Activated T-helper 17 cell treated with anti-CD3 and anti-CD28 coated beads, Interleukin-2, amount 50 U/mL, for 72 hours (primary cell): ENCODE measurements around the gene GLRA1. TPM values are rescaled to one million over a fixed set of nuclear protein-coding genes. Genes with fewer than 3 reads are reported as not detected.

ENCODE experiments used
- ATAC-seq: fragments of 150-1000 bp; cut with Tn5 transposase; replicated peaks from 2 replicates; pipeline ENCODE4 v1.10.0; 2021; ENCODE audit warnings: mild to moderate bottlenecking, moderate library complexity
- H3K27ac Mint-ChIP-seq: one replicate; pipeline ENCODE4 v1.8.0; 2022; ENCODE audit warnings: mixed read lengths
- H3K27me3 Mint-ChIP-seq: one replicate; pipeline ENCODE4 v1.8.0; 2022; ENCODE audit warnings: mixed read lengths
- H3K36me3 Mint-ChIP-seq: one replicate; pipeline ENCODE4 v1.8.0; 2022; ENCODE audit warnings: low read depth, mild to moderate bottlenecking, mixed read lengths
- H3K4me1 Mint-ChIP-seq: one replicate; pipeline ENCODE4 v1.8.0; 2022; ENCODE audit warnings: mixed read lengths
- H3K4me3 Mint-ChIP-seq: one replicate; pipeline ENCODE4 v1.8.0; 2022; ENCODE audit warnings: mild to moderate bottlenecking, mixed read lengths
- H3K9me3 Mint-ChIP-seq: one replicate; pipeline ENCODE4 v1.8.0; 2022; ENCODE audit warnings: mixed read lengths
- total RNA-seq, 2 donors: library from RNA; stranded (reverse); gene quantifications; one replicate each; pipeline ENCODE4 v1.2.3, GENCODE V29; 2022

Gene GLRA1
- total RNA-seq, result not detected

DNA sequence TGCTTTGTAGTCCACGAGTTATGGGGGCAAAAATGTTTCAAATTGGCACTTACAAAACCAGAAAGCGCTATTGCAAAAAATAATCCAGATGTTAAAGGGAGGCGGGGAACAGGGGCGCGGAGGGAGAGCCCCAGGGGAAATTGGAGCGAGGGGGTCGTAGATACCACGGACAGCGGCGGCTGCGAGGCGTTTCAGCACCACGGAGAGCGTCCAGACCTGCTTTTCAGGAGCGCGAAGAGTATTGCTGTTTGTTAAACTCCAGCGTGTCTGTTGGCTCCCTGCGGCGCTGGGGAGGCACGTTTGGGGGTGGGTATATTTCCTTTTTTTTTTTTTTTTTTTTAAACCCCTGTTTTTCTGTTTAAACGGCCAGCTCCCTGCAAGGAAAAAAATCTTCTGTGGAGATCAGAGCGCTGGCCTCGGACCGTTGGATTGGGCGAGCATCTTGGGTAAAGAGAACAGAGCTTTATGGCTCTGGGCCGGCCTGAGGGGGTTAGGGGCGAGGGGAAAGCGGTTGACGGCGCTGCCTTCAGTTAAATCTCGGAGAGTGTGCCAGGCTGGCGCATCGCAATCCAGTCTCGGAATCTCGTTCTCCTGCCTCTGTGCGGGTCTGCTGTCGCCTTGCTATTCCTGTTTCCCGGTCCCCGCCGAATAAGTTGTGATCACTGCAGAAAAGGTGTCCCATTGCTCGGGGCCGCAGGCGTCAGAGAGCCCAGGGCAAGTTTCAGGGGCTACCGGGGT is at the start of gene GLRA1:
TSS of gene GLRA1 (minus strand) at position 288 of the 738 bp plus-strand sequence. CDS start 302 bp downstream, outside the sequence.
- Mint-ChIP-seq H3K4me3 (no peak within 1 kb of the TSS), H3K36me3 (no peaks in the 10 kb centered on the region), H3K27ac (no peak within 1 kb of the TSS), H3K4me1 (no peaks in the 10 kb centered on the region), H3K27me3 (peaks cover 43% of the 10 kb centered on the region), H3K9me3 (peaks cover 4% of the 10 kb centered on the region)
- ATAC-seq, result no peak

DNA sequence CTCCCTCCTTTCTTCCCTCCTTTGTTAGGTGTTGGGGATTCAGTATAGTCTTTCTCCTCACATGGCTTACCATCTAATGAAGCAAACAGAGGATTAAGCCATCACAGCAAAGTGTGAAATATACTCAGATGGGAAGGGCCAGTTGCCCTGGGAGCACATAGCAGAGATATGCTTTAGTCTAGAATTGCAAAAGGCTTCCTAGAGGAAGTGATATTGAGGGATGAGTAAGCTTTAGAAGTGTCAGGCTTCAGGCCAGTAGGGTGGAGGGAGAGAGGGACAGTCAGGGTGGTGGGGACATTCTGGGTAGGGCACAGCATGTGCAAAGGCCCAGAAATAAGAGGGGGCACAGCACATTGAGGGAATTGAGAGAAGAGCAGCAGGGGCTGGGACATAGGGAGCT is 46.2 kb upstream of the GLRA1 start:
- H3K27me3 Mint-ChIP-seq, result no peaks in the 10 kb centered on the region
- no peak for ATAC-seq

DNA sequence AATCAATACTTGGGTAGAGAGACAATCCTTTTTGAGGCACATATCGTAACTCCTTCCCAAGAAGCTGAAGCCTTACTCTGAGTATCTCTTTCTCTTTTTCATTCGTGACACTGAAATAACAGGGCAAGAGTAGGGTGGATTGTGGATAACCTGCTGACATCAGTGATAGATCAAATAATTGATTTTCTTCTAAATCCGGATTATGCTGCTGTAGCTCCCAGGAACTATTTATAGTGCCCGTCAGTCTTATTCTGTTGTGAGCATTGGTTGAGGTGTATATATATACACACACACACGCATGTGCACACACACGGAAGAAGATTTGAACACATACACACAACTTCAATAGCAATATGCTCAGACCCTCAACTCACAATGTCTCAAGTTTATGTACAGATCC is 43.2 kb upstream of the GLRA1 start:
- no peak for ATAC-seq
- no peaks in the 10 kb centered on the region for H3K4me1 Mint-ChIP-seq
- H3K27ac Mint-ChIP-seq, result no peak overlapping the region
- no peak overlapping the region for H3K4me3 Mint-ChIP-seq
- no peaks in the 10 kb centered on the region for H3K9me3 Mint-ChIP-seq
- H3K36me3 Mint-ChIP-seq, result no peaks in the 10 kb centered on the region
- H3K27me3 Mint-ChIP-seq, result no peaks in the 10 kb centered on the region

More for the DNA sequence above, 46.2 kb upstream of the GLRA1 start:
- no peak overlapping the region for H3K27ac Mint-ChIP-seq
- H3K4me3 Mint-ChIP-seq, result no peak overlapping the region
- H3K36me3 Mint-ChIP-seq, result no peaks in the 10 kb centered on the region
- no peaks in the 10 kb centered on the region for H3K9me3 Mint-ChIP-seq
- H3K4me1 Mint-ChIP-seq, result no peaks in the 10 kb centered on the region

DNA sequence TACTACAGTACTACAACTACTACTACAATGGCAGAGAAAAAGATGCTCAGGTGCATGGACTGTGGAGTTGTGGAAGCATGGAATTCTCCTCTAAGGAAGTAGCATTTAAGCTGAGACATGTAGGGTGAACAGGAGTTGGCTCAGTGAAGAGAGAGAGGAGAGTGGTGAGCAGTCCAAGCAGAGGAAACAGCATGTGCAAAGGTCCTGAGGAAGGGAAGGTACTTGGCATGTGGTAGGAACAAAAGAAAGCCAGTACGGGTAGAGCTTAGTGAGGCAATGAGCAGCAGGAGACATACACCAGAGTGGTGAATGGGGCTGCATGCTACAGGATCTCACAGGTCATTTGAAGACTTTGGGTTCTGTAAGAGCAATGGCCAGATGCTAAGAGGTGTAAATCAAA is 41.4 kb upstream of the GLRA1 start:
- Mint-ChIP-seq H3K4me3 (no peak overlapping the region), H3K4me1 (no peaks in the 10 kb centered on the region), H3K36me3 (no peaks in the 10 kb centered on the region), H3K27me3 (no peaks in the 10 kb centered on the region), H3K9me3 (no peaks in the 10 kb centered on the region), H3K27ac (no peak overlapping the region)
- ATAC-seq, result no peak

DNA sequence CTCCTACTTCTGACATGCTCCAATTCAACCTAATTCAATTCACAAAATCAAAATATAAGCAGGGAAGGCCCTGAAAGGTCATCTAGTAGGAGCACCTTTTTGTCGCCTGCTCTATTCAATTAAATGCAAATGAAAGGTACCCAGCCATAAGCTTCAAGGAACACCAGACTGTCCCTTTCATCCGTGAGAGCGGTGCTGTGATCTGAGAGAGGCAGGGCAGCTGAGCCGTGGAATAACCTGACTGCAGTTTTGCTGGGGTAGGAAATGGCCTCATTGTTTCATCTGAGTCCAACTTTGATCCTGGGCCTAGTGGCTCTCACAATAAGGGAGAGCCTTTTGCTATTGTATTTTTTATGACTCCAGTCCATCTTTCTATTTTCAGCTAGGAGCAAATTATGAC is 39.8 kb upstream of the GLRA1 start:
- no peaks in the 10 kb centered on the region for H3K27me3 Mint-ChIP-seq

DNA sequence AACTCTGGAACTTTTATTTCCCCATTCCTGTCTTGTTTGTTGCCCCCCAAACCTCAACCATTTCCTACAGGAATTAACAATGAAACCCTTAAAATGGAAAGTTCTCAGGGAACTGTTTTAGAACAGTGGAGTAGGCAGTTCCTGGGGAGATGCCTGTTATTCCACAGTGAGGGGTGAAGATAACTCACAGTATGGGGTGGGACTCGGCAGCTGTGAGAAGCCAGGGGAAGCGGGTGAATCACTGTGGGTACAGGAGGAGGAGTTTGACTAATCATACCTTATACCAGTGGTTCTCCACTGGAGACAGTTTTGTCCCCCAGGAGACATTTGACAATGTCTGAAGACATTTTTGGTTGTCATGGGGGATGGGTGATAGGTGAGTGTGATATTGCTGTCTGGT is 36.9 kb upstream of the GLRA1 start:
- Mint-ChIP-seq H3K4me1 (peaks cover 15% of the 10 kb centered on the region), H3K36me3 (no peaks in the 10 kb centered on the region)
- no peak for ATAC-seq

More for the DNA sequence above, 39.8 kb upstream of the GLRA1 start:
- peaks cover 5% of the 10 kb centered on the region for H3K4me1 Mint-ChIP-seq
- no peak overlapping the region for H3K4me3 Mint-ChIP-seq
- no peak for ATAC-seq
- H3K9me3 Mint-ChIP-seq, result no peaks in the 10 kb centered on the region
- H3K27ac Mint-ChIP-seq, result no peak overlapping the region
- H3K36me3 Mint-ChIP-seq, result no peaks in the 10 kb centered on the region

DNA sequence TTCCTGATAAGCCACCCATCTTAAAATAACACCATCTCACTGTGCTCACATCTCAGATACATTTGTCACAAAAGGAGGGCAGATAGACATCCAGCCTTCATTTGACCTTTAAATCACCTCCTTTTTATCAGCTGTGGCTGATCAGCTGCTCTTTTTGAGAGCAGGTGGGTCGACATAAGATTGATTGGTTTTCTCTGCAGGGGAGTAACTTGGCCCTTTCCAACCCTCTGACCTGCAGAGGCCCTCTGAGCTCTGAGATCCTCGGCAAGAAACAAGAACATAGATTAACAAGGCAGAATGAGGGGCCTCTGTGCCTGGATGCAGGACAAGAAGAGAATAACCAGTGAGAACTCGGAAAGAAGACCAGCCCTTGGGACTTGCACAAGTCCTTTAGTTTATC is 33.5 kb upstream of the GLRA1 start:
- no peak for ATAC-seq
- Mint-ChIP-seq H3K9me3 (no peaks in the 10 kb centered on the region), H3K27ac (no peak overlapping the region), H3K4me1 (peaks cover 33% of the 10 kb centered on the region), H3K27me3 (no peaks in the 10 kb centered on the region), H3K4me3 (no peak overlapping the region), H3K36me3 (no peaks in the 10 kb centered on the region)

More for the DNA sequence above, 36.9 kb upstream of the GLRA1 start:
- no peak overlapping the region for H3K4me3 Mint-ChIP-seq
- H3K27me3 Mint-ChIP-seq, result no peaks in the 10 kb centered on the region
- H3K27ac Mint-ChIP-seq, result no peak overlapping the region
- H3K9me3 Mint-ChIP-seq, result no peaks in the 10 kb centered on the region

DNA sequence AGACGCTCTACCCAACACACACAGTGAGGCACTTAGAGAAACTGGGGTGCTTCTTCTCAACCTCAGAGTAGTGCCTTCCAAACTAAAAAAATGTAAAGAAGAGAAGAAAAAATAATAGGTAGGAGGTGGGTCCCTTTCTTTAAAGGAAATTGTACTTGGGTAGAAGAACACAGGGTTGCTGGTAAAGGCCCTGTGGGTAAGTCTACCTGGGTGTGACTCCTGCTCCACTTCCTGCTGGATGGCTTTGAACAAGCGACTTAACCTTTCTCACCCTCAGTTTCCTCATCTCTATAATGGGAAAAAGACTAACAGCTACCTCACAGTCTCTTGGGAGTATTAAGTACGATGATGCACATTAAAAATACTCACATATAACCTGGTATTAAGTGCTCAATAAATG is 32.1 kb upstream of the GLRA1 start:
- H3K36me3 Mint-ChIP-seq, result no peaks in the 10 kb centered on the region
- H3K27me3 Mint-ChIP-seq, result no peaks in the 10 kb centered on the region
- ATAC-seq, result peak; percentile 28
- peak overlapping the region; percentile 13 for H3K4me3 Mint-ChIP-seq
- H3K27ac Mint-ChIP-seq, result peak overlapping the region; percentile 44
- no peaks in the 10 kb centered on the region for H3K9me3 Mint-ChIP-seq
- peaks cover 38% of the 10 kb centered on the region for H3K4me1 Mint-ChIP-seq

DNA sequence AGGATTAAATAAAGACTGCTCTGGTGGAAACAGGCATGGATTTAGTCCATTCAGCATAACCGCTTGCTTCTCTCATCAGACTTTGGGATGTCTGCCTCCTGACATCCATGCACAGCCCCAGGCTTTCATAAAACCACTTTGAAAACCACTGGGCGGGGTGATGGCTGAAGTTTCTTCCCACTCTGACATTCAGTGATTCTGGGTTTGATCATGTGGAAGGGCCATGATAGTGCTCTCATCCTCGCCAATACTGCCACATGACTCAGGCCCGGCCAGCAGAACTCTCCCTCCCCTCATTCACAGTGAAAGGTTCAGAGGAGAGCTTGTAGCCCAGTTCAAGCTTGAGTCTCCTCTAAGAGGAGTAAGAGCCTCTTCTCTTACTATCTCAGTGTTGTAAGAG is 29.6 kb upstream of the GLRA1 start:
- no peaks in the 10 kb centered on the region for H3K9me3 Mint-ChIP-seq
- H3K27ac Mint-ChIP-seq, result no peak overlapping the region
- ATAC-seq, result no peak
- H3K36me3 Mint-ChIP-seq, result no peaks in the 10 kb centered on the region
- H3K27me3 Mint-ChIP-seq, result no peaks in the 10 kb centered on the region
- H3K4me1 Mint-ChIP-seq, result peaks cover 41% of the 10 kb centered on the region
- H3K4me3 Mint-ChIP-seq, result no peak overlapping the region

DNA sequence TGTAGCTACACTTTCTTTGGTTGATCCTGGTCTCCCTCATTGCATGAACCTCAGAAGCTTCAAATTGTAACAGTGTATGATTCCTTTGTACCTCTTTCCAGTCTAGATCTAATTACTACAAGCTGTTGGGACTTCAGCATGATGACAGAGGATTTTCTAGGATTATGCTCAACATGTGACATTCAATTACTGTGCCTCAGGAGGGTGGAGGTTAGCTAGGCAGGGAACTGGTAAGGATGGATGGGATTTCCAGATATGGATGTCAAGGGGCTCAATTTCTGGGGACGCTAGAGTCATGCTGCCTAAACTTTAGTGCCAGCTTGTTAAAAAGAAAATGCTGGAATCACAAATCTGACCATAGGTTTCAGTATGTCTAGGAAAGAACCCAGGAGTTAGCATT is 29.2 kb upstream of the GLRA1 start:
- Mint-ChIP-seq H3K36me3 (no peaks in the 10 kb centered on the region), H3K4me1 (peaks cover 45% of the 10 kb centered on the region), H3K27me3 (no peaks in the 10 kb centered on the region), H3K9me3 (no peaks in the 10 kb centered on the region), H3K4me3 (no peak overlapping the region), H3K27ac (no peak overlapping the region)
- ATAC-seq, result no peak

DNA sequence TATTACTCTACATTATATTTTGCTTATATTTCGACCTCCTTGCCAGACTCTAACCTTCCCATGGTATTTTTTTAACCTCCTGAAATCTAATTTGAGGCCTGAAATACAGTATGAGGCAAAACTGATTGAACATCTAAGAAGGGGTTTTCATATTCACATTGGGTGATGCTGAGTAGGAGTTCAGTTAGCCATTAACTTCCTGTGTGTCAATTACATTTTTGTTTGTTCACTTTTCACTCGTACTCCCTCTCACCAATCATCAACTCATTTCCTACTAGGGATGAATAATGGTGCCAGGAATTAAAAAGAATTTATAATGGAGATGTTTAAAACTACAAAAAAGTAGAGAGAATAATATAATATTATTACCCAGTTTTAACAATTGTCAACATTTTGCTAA is 27.6 kb upstream of the GLRA1 start:
- Mint-ChIP-seq H3K9me3 (no peaks in the 10 kb centered on the region), H3K36me3 (no peaks in the 10 kb centered on the region)

DNA sequence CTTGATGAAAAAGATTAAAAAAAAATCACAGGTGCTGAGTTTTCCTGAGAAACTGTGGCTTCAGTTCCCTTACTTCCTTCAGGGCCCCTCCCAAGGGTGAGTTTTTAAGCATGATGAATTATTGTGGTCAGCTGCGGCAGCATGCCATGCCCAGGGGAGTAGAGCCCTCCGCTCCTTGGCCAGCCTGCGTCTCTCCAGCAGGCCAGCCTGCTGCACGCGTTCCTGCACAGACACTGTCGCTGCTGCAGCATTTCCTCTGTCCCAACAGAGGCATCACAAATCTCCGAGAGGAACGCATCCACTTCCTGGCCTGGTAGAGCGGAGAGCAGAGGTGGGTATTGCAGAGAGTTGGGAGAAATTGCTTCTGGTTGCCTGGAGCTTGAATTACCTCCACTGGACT is 26.1 kb upstream of the GLRA1 start:
- H3K9me3 Mint-ChIP-seq, result no peaks in the 10 kb centered on the region

More for the DNA sequence above, 27.6 kb upstream of the GLRA1 start:
- Mint-ChIP-seq H3K4me1 (peaks cover 49% of the 10 kb centered on the region), H3K27me3 (no peaks in the 10 kb centered on the region), H3K27ac (no peak overlapping the region), H3K4me3 (no peak overlapping the region)
- no peak for ATAC-seq

DNA sequence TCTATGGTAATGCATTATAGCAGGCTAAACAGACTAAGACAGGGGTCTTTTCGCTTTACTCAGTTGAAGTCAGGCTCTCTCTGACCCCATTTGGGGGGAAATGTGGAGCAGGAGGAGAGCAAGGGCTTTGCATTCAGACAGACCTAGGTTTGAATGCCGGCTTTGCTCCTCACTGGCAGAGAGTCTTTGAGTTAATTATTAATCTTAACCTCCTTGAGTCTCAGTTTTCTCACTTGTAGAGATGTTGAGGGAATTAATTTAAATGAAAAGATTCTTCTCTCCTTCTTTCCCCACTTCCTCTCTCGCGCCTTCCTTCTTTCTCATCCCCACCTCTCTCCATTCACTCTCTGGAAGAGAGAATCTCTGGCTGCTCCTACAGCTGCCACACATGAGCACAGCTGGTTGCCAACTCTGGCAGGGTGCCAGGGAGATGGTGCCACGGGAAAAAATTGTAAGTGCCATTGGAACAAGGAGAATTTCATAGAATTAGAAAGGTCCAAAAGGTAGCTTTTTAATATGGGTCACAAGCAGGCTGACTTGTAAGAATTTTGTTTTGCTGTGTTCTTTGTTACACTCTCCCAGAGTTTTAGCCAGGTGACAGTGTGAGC is 25.2 kb upstream of the GLRA1 start:
- Mint-ChIP-seq H3K9me3 (no peaks in the 10 kb centered on the region), H3K4me3 (no peak overlapping the region), H3K4me1 (peaks cover 33% of the 10 kb centered on the region), H3K27me3 (no peaks in the 10 kb centered on the region), H3K27ac (no peak overlapping the region), H3K36me3 (no peaks in the 10 kb centered on the region)
- no peak for ATAC-seq

More for the DNA sequence above, 26.1 kb upstream of the GLRA1 start:
- H3K27me3 Mint-ChIP-seq, result no peaks in the 10 kb centered on the region
- ATAC-seq, result no peak
- H3K36me3 Mint-ChIP-seq, result no peaks in the 10 kb centered on the region
- H3K4me1 Mint-ChIP-seq, result peaks cover 39% of the 10 kb centered on the region
- no peak overlapping the region for H3K27ac Mint-ChIP-seq
- no peak overlapping the region for H3K4me3 Mint-ChIP-seq

DNA sequence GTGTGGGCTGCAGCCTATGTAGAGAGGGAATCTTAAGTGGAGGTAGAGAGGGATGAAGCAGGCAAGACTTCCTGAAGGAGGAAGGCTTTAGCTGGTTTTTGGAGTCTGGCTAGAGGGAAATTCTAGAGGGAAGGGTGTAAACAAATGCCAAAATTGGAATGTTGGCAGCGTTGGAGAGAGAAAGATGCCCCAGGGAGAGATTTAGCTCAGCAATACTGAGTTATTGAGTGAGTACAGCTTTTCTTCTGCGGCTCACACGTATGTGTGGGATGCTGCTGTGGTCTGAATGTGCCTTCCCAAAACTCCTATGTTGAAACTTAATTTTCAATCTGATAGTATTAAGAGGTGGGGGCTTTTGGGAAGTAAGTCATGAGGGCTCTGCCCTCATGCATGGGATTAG is 24.5 kb upstream of the GLRA1 start:
- peaks cover 33% of the 10 kb centered on the region for H3K4me1 Mint-ChIP-seq
- no peaks in the 10 kb centered on the region for H3K27me3 Mint-ChIP-seq
- H3K9me3 Mint-ChIP-seq, result no peaks in the 10 kb centered on the region
- no peak for ATAC-seq
- H3K4me3 Mint-ChIP-seq, result no peak overlapping the region
- H3K27ac Mint-ChIP-seq, result no peak overlapping the region
- no peaks in the 10 kb centered on the region for H3K36me3 Mint-ChIP-seq

DNA sequence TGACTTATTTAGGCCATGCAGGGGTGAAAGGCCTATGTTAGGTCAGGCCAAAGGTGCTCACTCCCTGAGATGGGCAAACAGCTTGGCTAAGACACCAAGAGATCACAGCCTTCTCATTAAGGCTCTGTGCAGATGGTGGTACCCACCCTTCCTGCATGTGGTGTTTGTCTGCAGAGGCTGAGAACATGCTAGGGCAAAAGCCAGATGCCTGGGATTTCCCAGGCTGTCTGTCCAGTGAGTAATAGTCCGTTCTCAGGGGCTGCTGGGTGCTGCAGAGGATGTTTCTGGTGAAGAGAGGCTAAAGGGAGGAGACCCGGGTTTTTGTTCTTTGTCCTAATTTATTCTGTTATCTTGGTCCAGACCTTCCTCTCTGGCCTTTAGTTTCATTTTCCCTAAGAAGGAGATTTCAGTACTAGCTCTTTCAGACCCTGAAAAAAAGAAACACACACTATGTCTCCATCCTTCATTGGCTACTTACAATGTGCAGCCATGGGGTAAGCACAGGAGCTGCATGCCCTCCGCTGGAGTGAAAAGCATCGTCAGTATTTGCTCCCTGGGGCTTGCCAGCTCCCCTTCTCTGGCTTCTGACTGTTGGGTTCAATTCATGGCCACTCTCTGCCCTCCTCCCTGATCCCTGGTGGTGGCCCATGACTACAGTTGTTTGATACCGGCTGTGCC is 23.4 kb upstream of the GLRA1 start:
- Mint-ChIP-seq H3K4me1 (peaks cover 27% of the 10 kb centered on the region), H3K27ac (no peak overlapping the region), H3K9me3 (no peaks in the 10 kb centered on the region), H3K4me3 (no peak overlapping the region), H3K36me3 (no peaks in the 10 kb centered on the region), H3K27me3 (no peaks in the 10 kb centered on the region)
- ATAC-seq, result no peak
